SK-N-SH treated with all-trans-retinoic acid at 6 μM for 48 hours (cell line): ENCODE results near the gene NPAS3.

Source experiments
- ARNTL ChIP-seq: fragments of 450-650 bp; formaldehyde crosslinking; IDR thresholded peaks from 2 replicates; pipeline ENCODE4 v1.5.0; 2020; ENCODE audit warnings: low read depth, mild to moderate bottlenecking, moderate library complexity, borderline replicate concordance
- BACH2 ChIP-seq: fragments of 250-450 bp; sonication (Bioruptor Pico); IDR thresholded peaks from 2 replicates; pipeline ENCODE4 v1.9.0; 2021; ENCODE audit warnings: mild to moderate bottlenecking, borderline replicate concordance
- CSDC2 ChIP-seq: fragments of 250-450 bp; sonication (Bioruptor Pico); IDR thresholded peaks from 2 replicates; pipeline ENCODE4 v1.5.0; 2020; ENCODE audit warnings: mild to moderate bottlenecking, moderate library complexity
- GLIS3 ChIP-seq: fragments of 250-450 bp; sonication (Bioruptor Pico); IDR thresholded peaks from 2 replicates; pipeline ENCODE4 v1.5.0; 2020; ENCODE audit warnings: mild to moderate bottlenecking, moderate library complexity
- PATZ1 ChIP-seq: fragments of 250-450 bp; sonication (Bioruptor Pico); IDR thresholded peaks from 2 replicates; pipeline ENCODE4 v1.8.0; 2020; ENCODE audit warnings: mild to moderate bottlenecking, moderate library complexity, borderline replicate concordance
- PPARA ChIP-seq: fragments of 250-450 bp; sonication (Bioruptor Pico); IDR thresholded peaks from 2 replicates; pipeline ENCODE4 v1.5.0; 2020; ENCODE audit warnings: mild to moderate bottlenecking, borderline replicate concordance
- ZFP3 ChIP-seq: fragments of 250-450 bp; sonication (Bioruptor Pico); IDR thresholded peaks from 2 replicates; pipeline ENCODE4 v1.5.0; 2020; ENCODE audit warnings: mild to moderate bottlenecking, moderate library complexity
- TF ChIP-seq, protein P1 (sequence below): fragments of 250-450 bp; sonication (Bioruptor Pico); IDR thresholded peaks from 2 replicates; pipeline ENCODE4 v1.5.0; 2020; ENCODE audit warnings: mild to moderate bottlenecking, moderate library complexity

DNA sequence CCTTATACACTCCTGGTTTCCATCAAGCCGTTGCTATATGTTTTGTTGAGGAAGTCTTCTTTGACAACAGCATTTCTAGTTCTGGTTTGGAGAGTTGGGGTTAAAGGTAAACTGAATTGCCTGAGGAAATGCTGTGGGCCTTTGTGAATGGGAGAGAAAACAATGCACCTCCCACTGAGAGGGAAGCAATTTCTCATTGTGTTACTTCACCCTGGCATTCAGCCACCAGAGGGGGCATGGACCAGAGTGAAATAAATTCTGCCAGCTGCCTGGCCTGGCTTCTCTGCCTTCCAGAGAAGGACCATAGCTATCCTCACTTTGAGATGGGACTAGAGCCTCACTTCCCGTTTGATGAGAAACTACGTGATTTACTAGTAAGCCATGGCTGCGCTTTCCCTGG is 536.9 kb downstream of the NPAS3 start:
- no peak for TF ChIP-seq CSDC2 (CRISPR knock-in tag)
- no peak for TF ChIP-seq BACH2 (CRISPR knock-in tag)
- TF ChIP-seq, protein P1, sequence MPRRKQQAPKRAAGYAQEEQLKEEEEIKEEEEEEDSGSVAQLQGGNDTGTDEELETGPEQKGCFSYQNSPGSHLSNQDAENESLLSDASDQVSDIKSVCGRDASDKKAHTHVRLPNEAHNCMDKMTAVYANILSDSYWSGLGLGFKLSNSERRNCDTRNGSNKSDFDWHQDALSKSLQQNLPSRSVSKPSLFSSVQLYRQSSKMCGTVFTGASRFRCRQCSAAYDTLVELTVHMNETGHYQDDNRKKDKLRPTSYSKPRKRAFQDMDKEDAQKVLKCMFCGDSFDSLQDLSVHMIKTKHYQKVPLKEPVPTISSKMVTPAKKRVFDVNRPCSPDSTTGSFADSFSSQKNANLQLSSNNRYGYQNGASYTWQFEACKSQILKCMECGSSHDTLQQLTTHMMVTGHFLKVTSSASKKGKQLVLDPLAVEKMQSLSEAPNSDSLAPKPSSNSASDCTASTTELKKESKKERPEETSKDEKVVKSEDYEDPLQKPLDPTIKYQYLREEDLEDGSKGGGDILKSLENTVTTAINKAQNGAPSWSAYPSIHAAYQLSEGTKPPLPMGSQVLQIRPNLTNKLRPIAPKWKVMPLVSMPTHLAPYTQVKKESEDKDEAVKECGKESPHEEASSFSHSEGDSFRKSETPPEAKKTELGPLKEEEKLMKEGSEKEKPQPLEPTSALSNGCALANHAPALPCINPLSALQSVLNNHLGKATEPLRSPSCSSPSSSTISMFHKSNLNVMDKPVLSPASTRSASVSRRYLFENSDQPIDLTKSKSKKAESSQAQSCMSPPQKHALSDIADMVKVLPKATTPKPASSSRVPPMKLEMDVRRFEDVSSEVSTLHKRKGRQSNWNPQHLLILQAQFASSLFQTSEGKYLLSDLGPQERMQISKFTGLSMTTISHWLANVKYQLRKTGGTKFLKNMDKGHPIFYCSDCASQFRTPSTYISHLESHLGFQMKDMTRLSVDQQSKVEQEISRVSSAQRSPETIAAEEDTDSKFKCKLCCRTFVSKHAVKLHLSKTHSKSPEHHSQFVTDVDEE (CRISPR knock-in tag) = no peak
- TF ChIP-seq PATZ1 (CRISPR knock-in tag) = no peak
- TF ChIP-seq GLIS3 (CRISPR knock-in tag) = no peak
- TF ChIP-seq ARNTL (CRISPR knock-in tag) = no peak
- TF ChIP-seq ZFP3 (CRISPR knock-in tag) = no peak
- TF ChIP-seq PPARA = no peak
